GM21576 (cell line): ENCODE measurements around the gene MMP28.

Experiments used
- ATAC-seq: cut with Tn5 transposase; IDR thresholded peaks from one replicate; pipeline ENCODE4 v1.9.1; 2021; ENCODE audit warnings: mild to moderate bottlenecking, moderate library complexity; ENCODE audit not compliant: unreplicated experiment

MMP28 gene

DNA sequence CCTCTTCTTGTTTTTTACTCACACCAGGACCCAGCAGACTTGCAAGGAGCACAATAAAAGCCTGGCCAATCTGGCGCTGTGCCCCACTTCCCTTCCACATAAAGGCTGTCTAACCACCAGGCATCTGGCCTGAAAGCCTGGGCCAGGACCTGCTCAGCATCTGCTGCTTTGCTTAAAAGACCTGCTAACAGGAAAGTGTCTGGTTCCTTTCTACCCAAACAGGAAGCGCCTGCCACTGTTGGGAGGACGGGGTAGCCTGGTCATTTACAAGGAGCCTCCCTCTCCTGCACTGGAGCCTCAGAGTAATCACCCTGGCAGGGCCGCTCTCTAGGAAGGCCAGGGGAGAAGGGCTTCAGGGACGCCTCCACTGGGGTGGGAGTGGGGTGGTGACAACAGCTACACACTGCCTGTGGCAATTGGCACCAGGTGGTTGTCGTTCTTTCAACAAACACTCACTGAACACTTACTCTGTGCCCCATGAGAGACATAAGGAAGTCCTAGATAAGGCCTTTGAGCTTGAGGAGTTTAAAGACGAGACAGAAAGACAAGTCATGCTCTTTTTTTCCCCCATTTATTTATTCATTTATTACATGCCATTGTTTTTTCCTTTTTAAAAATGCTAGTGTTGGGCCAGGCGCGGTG is 6.3 kb upstream of the MMP28 start:
- ATAC-seq = no peak

DNA sequence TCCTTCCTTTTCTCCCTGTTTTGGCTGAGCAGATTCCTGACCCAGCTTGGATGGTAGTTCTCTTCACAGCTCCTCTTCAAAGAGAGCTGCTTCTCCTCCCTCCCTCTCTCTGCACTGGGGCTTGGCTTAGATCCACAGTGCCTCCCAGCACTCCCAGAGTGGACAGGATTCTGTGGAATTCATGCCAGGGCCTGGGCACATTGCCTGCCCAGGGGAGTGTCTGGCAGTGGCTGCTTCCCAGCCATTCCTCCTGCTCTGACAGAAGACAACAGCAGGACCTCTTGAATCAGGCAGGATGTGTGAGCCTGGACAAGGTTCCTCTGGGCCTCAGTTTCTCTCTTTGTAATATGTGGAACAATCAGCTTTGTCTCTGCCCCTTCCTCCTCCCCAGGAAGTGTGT is 4.5 kb upstream of the MMP28 start:
- no peak for ATAC-seq

DNA sequence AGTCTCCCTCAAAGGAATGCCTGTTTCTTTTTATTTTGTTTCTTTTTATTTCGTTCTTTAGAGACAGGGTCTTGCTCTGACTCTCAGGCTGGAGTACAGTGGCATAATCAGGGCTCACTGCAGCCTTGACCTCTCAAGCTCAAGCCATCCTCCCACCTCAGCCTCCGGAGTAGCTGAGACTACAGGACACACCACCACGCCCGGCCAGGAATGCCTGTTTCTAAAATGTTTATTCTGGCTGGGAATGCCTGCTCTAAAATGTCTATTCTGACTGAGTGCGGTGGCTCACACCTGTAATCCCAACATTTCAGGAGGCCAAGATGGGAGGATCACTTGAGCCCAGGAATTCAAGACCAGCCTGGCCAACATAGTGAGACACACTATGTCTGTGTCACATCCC is 2.5 kb upstream of the MMP28 start:
- no peak for ATAC-seq

DNA sequence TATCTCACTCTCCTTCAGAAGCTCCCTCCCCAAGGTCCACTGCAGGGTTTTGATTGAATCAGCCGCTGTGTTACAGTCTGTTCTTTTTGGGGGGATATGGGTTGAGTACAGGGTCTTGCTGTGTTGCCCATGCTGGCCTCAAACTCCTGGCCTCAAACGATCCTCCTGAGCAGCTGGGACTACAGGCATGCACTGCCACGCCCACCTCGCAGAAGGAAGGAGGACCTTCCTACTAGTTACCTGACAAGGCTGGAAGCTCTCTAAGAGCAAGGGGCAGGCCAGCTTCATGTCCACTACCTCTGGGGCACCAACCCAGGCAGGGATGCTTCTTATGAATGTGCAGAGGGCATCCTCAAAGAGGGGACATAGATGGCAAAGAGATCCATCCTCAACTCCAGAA is 1.9 kb upstream of the MMP28 start:
- ATAC-seq = no peak

DNA sequence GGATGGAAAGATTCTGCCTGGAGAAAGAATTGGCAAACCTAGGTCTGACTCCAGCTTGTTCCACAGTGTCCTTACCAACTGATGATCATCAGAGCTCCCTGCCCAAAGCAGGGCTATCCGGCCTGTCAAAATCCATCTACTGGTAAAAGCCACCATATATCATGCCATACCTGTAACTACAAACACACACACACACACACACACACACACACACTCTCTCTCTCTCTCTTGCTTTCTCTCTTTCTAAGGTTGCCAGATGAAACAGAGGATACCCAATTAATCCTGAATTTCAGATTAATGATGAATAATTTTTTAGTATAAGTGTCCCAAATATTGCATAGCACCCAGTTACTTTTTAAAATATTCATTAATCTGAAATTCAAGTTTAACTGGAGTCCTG is 1.5 kb upstream of the MMP28 start:
- no peak for ATAC-seq

DNA sequence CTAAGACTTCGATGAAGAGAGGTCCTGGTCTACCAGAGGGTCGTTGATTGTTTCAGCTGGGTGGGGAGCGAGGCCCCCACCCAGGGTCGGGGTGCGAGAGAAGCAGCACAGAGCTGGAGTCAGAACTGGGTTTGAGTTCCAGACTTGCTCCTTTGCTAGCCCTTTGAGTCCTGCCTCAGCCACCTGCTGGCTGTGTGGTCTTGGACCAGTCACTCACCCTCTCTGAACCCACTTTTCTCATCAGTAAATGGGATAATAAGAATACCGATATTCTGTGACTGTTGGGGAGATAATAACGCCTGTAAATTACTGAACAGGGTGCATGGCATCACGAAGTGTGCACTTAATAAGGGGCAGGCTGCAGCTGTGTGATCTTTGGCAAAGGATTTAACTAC is 427 bp upstream of the MMP28 start:
- no peak for ATAC-seq

DNA sequence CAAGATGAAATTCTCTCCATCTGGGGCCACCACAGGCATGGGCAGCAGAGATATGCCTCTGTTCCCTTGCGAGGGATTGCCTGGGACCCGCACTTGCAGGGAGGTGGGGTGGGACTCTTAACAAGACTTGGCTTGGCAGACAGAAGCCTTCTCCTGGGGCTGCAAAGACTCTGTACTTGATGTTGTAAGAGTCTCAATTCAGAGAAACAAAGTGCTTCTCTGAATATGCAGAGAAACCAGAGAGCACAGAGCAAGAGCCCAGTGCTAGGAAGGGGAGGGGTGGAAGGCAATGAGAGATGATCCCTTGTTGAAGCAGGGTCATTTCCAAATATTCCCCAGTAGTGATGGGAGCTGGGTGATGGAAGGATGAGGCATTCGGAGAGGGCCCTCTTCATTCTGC is 2.2 kb downstream of the MMP28 start:
- no peak for ATAC-seq

DNA sequence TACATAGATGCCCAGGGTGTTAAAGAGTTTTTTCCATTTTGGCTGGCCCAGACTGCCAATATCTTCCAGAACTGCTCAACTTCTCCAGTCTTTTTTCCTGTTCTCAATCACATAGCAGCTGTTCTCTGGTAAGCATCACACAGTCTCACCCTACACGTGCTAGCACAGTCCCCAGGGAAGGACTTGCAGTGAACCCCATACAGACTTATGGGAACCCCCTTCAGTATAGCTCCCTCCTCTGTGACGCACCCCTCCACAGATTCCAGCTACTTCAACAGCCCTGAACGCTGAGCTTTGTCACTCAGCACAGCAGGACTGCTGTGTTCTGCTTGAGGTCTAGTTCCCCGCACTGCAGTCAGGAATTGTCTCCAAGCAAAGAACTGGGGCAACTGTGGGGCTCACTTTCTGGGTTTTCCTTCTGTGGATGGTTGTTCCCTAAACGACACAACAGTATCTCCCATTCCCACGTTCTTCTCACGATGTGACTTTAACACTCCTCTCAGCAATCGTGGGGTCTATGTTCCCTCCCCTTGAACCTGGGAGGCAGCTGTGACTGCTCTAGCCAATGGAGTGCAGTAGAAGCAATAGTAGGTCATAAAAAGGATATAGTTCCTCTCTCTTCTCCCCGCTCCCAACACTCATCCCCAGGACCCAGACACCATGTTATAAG is 3.6 kb downstream of the MMP28 start:
- ATAC-seq = no peak

DNA sequence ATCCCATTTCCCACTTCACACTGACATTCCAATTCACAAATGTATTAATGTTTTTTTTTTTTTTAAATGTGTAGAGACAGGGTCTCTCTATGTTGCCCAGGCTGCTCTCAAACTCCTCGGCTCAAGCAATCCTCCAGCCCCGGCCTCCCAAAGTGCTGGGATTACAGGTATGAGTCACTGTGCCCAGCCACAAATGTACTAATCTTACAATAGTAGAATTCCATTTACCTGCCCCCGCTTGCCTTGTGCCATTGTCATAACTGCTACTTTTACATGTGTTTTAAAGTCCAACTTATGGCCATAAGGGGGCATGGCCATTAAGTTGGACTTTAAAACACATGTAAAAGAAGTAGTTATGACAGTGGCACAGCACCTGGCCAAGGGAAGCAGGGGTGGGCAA is 4.6 kb downstream of the MMP28 start:
- ATAC-seq = no peak

DNA sequence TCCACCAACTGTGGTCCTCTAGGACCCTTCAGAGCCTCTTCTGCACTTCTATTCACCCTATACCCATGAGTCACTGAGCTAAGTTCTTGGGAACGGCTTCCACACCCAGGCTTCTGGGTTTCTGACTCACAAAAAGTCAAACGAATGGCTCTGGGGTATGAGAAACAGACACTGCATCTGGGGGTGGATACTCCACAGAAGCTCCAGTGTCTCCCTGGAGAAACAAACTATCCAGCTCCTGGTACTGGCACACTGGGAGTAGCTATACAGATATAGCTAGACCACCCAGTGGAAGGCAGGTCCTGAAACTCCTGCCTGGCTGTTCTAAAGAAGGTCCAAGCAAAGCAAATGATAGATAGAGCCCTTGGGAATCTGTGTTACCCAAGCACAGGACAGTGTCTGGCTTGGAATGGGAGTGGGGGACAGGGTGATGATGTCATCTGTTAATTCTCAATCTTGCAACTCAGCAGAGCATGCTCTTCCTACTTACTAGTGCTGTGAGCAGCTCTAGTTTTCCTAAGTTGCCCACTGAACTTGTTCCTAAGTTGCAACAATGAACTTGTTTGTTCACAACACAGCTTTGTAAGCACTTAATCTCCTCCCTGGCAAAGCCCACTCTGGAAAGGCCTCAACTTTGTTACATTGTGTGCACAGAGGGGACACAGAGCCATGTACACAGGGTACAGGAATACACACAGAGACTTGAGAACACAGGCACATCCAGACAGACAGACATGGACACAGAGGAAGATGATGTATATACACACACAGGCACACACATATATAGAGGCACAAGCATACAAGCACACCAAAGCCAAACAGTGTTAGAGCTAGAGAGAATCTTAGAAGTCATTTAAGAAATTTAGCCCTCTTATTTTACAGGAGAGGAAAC is 6.7 kb downstream of the MMP28 start:
- ATAC-seq = no peak

DNA sequence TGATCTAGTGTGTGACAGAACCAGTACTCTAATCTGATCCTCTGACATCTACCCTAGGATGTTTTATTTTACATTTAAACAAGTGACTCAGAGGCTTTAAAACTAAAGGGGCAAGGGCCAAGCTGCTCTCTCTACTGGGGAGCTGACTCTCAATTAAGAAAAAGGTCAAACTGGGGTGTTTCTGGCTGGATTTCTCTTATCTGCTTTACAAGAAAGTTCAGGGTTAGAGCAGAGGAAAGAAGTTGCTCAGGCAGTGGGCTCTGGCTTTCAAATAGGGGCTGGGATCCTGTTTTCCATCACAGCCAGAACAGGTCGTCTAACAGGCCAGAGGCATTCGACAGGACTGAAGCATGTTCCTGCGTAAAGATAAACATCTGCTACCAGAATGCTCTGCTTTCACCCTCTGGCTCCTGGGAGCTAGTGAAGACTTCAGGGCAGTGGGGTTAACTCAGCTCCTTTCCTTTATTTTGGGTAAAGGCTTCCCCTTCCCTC is 8.5 kb downstream of the MMP28 start:
- no peak for ATAC-seq

DNA sequence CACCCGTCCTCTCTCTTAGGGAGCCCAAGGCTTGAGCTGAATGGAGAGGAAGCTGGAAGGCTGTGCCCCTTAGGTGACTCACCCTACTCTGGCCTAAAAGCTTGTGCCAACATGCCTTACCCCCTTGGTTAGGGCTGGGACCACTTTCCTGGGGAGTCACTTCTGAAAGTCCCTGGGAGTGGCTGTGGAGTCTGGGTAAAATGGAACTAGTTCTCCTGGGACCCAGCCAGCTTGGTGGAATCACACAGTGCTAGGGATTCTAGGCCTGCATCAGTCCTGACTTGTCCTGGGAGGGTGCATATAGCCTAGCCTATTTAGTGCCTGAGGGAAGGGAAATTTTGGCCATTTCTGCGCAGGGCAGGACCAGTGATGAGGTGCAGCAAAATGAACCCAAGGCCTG is 10.5 kb downstream of the MMP28 start:
- no peak for ATAC-seq

DNA sequence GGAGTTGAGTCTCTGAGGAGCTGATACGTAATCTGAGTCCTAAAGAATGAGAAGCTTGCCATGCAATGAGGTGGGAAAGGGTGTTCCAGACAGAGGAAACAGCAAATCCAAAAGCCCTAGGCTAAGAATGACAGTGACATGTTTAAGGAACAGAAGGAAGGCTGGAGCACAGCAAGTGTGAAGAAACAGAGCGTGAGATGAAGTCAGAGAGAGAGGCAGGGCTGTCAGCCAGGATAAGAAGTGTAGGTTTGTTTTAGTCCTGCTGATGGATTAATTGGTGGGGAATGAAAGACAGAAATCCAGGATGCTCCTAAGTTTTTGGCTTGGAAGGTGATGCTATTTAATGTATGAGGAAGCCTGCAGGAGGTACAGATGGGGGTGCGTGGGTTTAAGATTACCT is 14.5 kb downstream of the MMP28 start:
- ATAC-seq = no peak

DNA sequence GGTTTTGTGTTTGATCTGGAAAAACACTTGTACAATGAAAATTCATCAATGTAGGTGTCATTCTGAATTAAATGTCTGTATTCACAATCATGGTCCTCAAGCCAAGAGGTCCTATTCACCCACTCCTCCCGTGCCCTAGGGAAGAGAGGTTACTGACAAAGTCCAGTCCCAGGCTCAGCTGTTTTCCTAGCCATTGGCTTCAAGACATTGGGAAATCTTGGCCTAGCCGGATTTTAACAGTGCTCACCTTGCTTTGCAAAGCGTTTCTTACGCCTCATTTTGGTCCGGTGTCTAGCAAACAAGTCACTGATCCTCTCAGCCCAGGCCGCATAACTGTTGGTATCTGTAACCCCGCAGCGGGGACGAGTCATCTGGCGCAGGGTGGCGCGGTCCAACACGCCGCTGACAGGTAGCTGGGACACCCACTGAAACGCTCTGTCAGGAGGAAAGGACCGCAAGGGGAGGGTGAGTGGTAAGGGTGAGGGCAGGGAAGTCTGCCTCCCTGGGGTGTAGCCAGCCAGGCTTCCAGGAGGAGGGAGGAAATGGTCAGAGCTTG is 16.7 kb downstream of the MMP28 start:
- no peak for ATAC-seq

DNA sequence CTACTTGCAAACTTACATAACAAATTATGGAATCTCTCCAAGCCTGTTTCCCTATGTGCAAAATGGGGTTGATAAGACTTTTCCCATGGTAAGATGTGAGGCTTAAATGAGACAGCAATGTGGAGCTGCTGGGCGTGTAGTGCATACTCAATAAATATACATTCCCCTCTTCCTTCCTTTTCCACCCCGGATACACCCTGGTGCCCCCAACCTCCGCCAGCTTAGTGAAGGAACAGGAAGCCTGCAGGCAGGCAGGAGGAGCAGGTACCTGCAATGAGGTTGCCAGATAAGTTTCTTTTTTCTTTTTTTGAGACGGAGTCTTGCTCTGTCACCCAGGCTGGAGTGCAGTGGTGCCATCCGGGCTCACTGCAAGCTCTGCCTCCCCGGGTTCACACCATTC is 19.9 kb downstream of the MMP28 start:
- no peak for ATAC-seq

DNA sequence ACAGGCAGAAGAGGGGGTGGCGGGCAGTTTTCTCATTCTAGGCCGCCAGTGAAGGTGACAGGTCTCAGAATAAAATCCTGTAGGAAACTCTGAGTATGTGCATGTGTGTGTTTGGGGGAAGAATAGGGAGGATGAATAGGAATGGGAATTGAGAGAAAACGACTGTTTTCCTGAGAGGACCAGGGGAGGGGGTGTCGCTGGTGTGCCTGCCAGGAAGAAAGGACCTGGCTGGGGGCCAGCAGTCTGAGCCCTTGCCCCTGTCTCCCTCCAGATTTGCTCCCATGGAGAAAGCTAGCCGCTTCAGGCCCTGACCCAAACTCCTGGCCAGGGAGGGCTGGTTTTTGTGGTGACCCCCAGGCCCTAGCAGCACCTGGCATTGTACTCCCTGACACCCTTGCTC is 20.4 kb downstream of the MMP28 start:
- no peak for ATAC-seq

DNA sequence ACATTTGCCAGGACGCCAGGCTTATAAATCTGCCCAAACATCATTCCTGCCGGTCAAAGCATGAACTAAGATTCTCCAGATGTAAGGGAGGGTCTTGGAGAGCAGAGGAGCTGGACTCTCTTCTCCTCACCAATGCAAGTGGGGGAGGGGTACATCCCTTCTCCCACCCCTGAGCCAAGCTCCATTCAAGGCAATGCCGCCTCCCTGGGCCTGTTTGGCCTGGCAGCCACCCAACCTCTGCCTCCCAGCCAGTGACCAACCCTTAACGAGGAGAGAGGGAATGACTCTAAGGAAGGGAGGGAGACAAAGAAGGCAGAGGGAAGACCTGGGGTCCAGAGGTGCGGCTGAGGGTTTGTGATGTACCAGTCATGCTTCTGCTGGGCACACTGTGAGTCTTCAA is 20.9 kb downstream of the MMP28 start:
- no peak for ATAC-seq

DNA sequence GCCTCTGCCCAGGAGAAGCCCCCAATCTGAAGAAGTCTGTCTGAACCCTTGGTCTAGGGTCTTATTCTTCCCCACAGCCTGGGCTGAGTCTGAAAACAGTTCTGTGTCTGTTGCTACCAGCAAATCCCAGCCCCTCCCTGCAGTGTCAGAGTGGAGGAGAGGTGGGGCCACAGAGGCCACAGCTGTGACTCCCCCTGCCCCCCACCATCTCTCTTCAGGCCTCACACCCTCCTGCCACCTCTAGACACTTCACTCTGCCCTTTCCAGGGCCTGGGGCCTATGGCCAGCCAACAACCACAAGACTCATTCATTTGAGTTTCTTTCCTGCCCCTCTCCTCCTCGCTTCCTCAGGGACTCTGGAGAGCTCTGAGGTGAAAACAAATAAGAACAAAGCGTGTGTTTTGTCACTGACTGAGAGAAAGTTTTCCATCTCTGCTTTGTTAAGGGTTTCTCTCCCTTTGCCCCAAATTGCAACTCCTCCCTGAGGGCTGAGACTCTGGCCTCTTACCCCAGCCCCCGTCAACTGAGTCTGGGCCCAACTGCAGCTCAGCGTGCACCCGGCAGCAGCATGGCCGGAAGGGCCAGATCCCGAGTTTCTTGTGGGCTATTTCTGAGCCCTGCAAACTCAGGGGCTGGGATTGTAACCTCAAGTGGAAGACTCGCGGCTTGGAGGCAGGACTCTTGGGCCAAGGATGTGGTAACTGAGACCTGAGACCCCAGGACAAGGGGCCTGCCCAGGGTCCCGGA is 21.6 kb downstream of the MMP28 start:
- ATAC-seq = no peak

DNA sequence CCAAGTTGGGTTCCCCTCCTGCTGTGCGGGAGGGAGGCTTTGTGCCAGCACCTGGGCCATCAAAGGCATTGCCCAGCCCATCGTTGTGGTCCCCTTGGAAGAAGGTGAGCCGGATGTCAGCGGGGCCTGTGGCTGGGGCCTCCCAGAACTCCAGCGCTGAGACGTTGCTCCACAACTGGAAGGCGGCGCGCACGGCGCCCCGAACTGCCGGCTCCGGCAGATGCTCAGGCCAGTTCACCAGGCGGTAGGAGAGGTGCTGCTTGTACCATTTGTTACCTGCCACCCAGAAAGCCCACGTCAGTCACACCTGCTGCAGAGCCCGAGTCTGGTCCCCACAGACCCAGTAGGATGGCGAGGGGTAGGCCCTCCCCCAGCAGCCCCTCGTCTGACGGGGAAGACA is 22.3 kb downstream of the MMP28 start:
- ATAC-seq = no peak

DNA sequence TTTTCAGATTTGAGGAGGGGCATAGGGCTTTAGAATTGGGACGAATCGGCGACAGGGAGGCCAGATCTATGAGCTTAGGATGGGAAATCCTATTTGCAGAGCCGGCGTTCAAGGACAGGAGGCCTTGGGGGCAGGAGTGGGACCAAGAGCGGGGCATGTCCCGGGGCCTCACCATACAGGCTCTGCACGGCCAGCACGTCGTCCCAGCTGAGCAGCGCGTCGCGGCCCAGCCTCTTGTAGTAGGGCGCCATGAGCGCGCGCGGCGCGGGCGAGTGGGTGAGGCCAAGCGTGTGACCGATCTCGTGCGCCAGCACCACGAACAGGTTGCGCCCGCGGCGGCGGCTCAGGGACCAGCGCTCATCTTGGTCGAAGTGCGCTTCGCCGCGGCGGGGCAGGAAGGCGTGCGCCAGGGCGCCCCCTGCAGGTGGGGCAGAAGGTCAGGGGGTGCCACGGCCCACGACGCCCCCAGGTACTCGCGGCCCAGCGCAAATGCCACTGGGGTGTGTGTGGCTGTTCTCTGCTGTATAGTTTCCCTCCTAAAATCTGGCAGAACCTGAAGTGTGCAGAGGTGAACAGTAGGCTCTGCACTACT is 25.4 kb downstream of the MMP28 start:
- ATAC-seq = no peak

DNA sequence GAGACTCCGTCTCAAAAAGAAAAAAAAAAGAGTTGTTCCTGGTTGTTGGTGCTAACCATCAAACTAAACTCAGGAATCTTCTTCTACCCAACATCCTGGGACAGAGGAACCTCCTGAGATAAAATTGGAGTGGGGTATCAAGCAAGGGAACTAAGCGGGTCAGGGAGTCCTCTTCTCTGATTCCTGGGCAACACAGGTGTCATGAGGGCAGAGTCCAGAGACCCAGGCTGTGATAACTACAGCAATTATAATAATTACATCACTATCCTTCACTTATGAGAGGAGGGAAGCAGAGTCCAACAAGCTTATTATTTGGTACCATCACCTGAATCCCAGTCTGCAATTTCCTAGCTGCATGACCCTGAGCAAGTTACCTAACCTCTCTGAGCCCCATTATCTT is 26.6 kb downstream of the MMP28 start:
- no peak for ATAC-seq
